ENCODE measurements around the gene CASQ1. TPM values are rescaled to one million over a fixed set of nuclear protein-coding genes. Genes with fewer than 3 reads are reported as not detected.

The CASQ1 gene
- total and polyA plus RNA-seq, 4 donors: 0.08 to 0.37 (median 0.25) TPM

DNA sequence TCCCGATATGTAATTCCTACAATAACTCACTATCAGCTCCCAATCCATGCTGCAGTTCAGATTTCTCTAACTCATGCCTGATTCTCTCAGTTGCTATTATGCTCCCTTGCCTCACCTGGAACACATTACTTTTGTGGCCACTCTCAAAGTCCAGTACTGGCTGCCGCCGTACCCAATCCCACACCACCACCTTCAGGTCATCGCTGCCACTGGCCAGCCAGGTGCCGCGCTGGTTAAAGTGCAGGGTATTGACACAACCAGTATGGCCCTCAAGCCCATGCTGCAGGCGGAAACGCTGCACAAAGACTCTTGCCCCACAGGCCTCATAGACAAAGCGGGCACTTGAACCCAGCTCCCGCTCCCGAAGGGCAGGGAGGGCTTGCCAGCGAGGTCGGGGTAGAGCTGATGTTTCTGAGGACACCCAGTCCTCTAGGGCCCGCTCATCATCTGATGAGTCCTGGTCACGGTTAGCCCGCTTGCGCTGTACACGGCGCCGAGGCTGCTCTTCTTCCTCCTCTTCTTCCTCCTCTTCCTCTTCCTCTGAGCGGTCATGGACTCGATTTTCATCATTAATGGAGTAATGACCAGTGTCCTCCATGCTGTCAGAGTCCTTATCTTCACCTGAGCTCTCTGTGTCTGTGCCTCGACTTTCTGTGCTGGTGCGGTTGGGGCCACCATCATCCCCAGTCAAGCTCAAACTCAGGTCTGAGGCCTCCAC lies 49.4 kb downstream of the CASQ1 start:
- ATAC-seq (ENCODE audit: insufficient read depth, low FRiP score) (no peak), DNase-seq (no peak)
- Histone ChIP-seq H3K27me3 (ENCODE audit: control insufficient read depth in 3 of 3, insufficient read depth in 3 of 3, low read length in 2 of 3) (no peaks in the 10 kb centered on the region), H3K36me3 (ENCODE audit: control insufficient read depth in 4 of 4, insufficient read depth in 4 of 4, low read length in 4 of 4) (peaks cover 21 to 39% (median 32%) of the 10 kb centered on the region in 4 donors), H3K4me3 (no peak overlapping the region), H3K9ac (ENCODE audit: insufficient read depth in 1 of 2, low read length in 2 of 2) (no peak overlapping the region), H3K9me3 (ENCODE audit: control insufficient read depth in 4 of 4, insufficient read depth in 3 of 4, low read length in 3 of 4) (no peaks in the 10 kb centered on the region), H3K27ac (ENCODE audit: low read depth in 1 of 2, low read length in 1 of 2) (no peak overlapping the region), H3K4me1 (ENCODE audit: control insufficient read depth in 5 of 5, insufficient read depth in 5 of 5, low read length in 5 of 5) (peaks cover 0 to 28% (median 0%) of the 10 kb centered on the region in 5 donors)
- no peak for TF ChIP-seq CTCF (IDR thresholded peaks at IDR 0.05; ENCODE audit: control extremely low read depth, extremely low read depth)
- WGBS, 2 donors: 96 to 98% methylated on average over 24 of the region's 24 CpGs

GRCh38 chr1:160243767-160244166 lies 53.4 kb downstream of the CASQ1 start:
- H3K4me1 ChIP-seq (ENCODE audit: control insufficient read depth in 5 of 5, insufficient read depth in 5 of 5, low read length in 5 of 5): peaks cover 0 to 37% (median 0%) of the 10 kb centered on the region in 5 donors
- ATAC-seq (ENCODE audit: insufficient read depth, low FRiP score) (no peak), DNase-seq (no peak)
- no peak overlapping the region for H3K27ac ChIP-seq (ENCODE audit: low read depth in 1 of 2, low read length in 1 of 2)
- no peak overlapping the region for H3K9ac ChIP-seq (ENCODE audit: insufficient read depth in 1 of 2, low read length in 2 of 2)
- no peaks in the 10 kb centered on the region for H3K27me3 ChIP-seq (ENCODE audit: control insufficient read depth in 3 of 3, insufficient read depth in 3 of 3, low read length in 2 of 3)
- no peak overlapping the region for H3K4me3 ChIP-seq
- TF ChIP-seq CTCF (IDR thresholded peaks at IDR 0.05; ENCODE audit: control extremely low read depth, extremely low read depth): no peak
- peaks cover 7 to 20% (median 13%) of the 10 kb centered on the region in 4 donors for H3K36me3 ChIP-seq (ENCODE audit: control insufficient read depth in 4 of 4, insufficient read depth in 4 of 4, low read length in 4 of 4)
- no peaks in the 10 kb centered on the region for H3K9me3 ChIP-seq (ENCODE audit: control insufficient read depth in 4 of 4, insufficient read depth in 3 of 4, low read length in 3 of 4)

DNA sequence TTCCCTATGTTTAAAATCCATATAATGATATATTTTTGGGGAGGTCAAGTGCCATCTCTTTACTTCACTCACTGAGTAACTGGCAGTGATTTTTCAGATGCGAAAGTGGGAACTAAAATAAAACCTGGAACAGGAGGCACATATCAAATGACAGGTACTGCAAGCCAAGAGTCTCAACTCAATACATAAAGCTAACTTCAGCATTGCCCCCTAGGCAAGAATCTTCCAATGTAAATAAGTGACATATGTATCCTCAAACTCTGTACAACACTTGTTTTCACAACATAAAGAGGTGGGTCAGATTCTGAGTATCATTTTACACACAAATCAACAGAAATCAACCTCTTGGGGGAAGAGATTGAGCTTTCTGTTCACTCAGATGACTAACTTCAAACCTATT lies 53.8 kb downstream of the CASQ1 start:
- Histone ChIP-seq H3K4me1 (ENCODE audit: control insufficient read depth in 5 of 5, insufficient read depth in 5 of 5, low read length in 5 of 5) (peaks cover 0 to 36% (median 0%) of the 10 kb centered on the region in 5 donors), H3K4me3 (no peak overlapping the region), H3K27ac (ENCODE audit: low read depth in 1 of 2, low read length in 1 of 2) (peak overlapping the region in 1 of 2 donors; percentile 33), H3K36me3 (ENCODE audit: control insufficient read depth in 4 of 4, insufficient read depth in 4 of 4, low read length in 4 of 4) (peaks cover 5 to 16% (median 11%) of the 10 kb centered on the region in 4 donors), H3K9me3 (ENCODE audit: control insufficient read depth in 4 of 4, insufficient read depth in 3 of 4, low read length in 3 of 4) (no peaks in the 10 kb centered on the region), H3K9ac (ENCODE audit: insufficient read depth in 1 of 2, low read length in 2 of 2) (peak overlapping the region in 1 of 2 donors; percentile 19), H3K27me3 (ENCODE audit: control insufficient read depth in 3 of 3, insufficient read depth in 3 of 3, low read length in 2 of 3) (no peaks in the 10 kb centered on the region)
- ATAC-seq (ENCODE audit: insufficient read depth, low FRiP score) (no peak), DNase-seq (no peak)
- WGBS, 2 donors: 62 to 73% methylated on average over 1 of the region's 1 CpG
- TF ChIP-seq CTCF (IDR thresholded peaks at IDR 0.05; ENCODE audit: control extremely low read depth, extremely low read depth): no peak

Data from lung (tissue), 12 donors.